SJCRH30 (cell line): ENCODE results near the gene AP2S1. TPM values are rescaled to one million over a fixed set of nuclear protein-coding genes. Genes with fewer than 3 reads are reported as not detected.
"Not testable (repeated sequence)": the region's sequence is repeated elsewhere in the genome, so short reads cannot be mapped to it uniquely, and the experiment has no call there.

Experiments used
- DNase-seq, 2 experiments: peaks; one replicate each; pipeline ENCODE4 v3.0.0-alpha.2; 2015 to 2020
- H3K27ac ChIP-seq: fragments of 250-450 bp; sonication (Bioruptor Pico); 2 replicates; pipeline ENCODE4 v1.5.1; 2020; ENCODE audit warnings: mild to moderate bottlenecking, moderate library complexity
- H3K27me3 ChIP-seq: fragments of 250-450 bp; sonication (Bioruptor Pico); 2 replicates; pipeline ENCODE4 v1.5.1; 2020; ENCODE audit warnings: mild to moderate bottlenecking, moderate library complexity
- H3K36me3 ChIP-seq: fragments of 250-450 bp; sonication (Bioruptor Pico); 2 replicates; pipeline ENCODE4 v1.5.1; 2020; ENCODE audit warnings: mild to moderate bottlenecking, moderate library complexity
- H3K4me1 ChIP-seq: fragments of 250-450 bp; sonication (Bioruptor Pico); 2 replicates; pipeline ENCODE4 v1.5.1; 2020; ENCODE audit warnings: mild to moderate bottlenecking, moderate library complexity
- H3K4me3 ChIP-seq: fragments of 250-450 bp; sonication (Bioruptor Pico); 2 replicates; pipeline ENCODE4 v1.5.1; 2020; ENCODE audit warnings: mild to moderate bottlenecking, moderate library complexity
- H3K9me3 ChIP-seq: fragments of 250-450 bp; sonication (Bioruptor Pico); replicated peaks from 2 replicates; pipeline ENCODE4 v1.5.1; 2020; ENCODE audit warnings: mild to moderate bottlenecking, moderate library complexity
- total RNA-seq: library from RNA; depleted of rRNA; stranded (reverse); fragments of >200 nt; shearing (Covaris generic); gene quantifications from 2 replicates; pipeline ENCODE4 v1.2.3, GENCODE V29; 2014

Gene AP2S1
- total RNA-seq, 1 experiment from 2014 or later: 133 TPM

DNA sequence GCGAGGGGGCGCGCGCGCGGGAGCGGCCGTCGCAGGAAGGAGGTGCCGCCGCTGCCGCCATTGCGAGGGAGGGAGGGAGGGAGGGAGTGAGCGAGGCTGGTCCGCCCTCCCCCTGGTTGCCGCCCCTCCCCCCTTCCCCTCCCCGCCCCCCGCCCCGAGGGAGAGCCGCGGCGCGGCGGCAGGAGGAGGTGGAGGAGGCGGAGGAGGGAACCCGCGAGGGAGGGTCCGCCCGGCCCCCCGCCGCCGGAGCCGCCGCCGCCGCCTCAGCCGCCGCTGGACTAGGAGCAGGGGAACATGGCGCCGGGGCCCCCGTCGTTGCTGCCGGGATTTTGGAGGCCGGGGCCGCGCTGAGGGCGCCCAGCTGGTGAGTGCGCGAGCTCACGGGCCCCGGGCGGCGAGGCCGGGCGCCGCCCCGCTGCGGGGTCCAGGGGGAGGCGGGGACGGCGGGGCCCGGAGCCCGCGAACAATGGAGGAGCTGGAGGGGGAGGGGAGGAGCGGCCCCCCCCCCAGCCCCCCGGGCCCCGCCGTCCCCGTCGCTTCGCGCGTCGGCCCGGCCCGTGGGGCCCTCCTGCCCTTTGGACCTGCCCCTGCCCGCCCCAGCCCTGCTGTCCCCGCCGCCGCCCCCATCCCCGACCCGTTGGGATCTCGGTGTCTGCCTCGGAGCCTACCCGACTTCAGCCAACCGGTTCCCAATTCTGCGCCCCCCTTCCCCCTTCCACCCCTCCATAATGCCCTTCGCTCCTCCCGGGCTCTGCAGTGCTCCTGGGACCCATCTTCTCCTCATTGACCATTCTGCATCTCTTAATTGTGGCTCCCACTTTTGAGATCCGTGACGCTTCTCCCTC, 10.4 kb upstream of the AP2S1 start, which contains the start of gene ARHGAP35:
TSS of gene ARHGAP35 (plus strand) at position 152 of the 845 bp plus-strand sequence. CDS start 57,679 bp downstream, outside the sequence.
- peak within 1 kb of the TSS; percentile 81 for H3K4me3 ChIP-seq
- H3K27ac ChIP-seq: peak within 1 kb of the TSS; percentile 99
- no peaks in the 10 kb centered on the region for H3K36me3 ChIP-seq
- no peaks in the 10 kb centered on the region for H3K9me3 ChIP-seq
- peak; percentile 21 to 94 for DNase-seq
- H3K4me1 ChIP-seq: peaks cover 18% of the 10 kb centered on the region
- H3K27me3 ChIP-seq: no peaks in the 10 kb centered on the region

DNA sequence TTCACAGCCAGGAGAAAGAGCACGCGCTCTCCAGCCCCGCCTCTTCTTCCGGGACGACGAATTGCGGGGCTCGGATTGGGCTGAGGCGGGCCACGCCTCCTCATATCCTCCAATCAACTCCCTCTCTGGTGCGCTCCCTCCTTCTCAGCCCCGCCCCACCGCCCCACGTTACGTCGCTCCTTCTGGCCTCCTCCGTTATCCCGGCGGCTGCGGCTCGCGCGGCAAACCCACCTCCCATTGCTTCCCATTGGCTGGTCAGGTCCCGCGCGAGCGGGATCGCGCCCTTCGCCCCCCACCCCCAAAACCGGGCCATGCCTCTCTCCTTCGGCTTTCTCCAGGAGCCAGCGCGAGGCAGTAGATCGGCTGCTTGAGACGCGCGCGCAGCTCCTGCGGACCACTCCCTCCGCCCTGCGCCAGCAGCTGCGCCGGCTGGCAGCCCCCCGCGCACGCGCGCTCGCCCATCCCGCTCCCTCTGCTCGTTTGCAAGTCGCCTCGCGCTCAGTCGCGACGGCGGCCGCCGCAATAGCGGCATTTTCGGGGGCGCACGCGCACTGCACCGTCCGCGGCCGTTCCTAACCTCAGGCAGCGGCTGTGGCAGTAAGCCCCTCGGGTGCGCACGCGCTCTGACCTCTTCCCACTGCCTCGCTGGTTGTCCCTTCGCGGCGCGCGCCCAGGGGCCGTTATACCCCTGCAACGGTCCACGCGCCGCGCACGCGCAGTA, 9.6 kb upstream of the AP2S1 start:
- Histone ChIP-seq H3K4me1 (peaks cover 18% of the 10 kb centered on the region), H3K27ac (peak overlapping the region; percentile 99), H3K9me3 (no peaks in the 10 kb centered on the region), H3K4me3 (peak overlapping the region; percentile 81), H3K27me3 (no peaks in the 10 kb centered on the region), H3K36me3 (no peaks in the 10 kb centered on the region)
- peak; percentile 99 for DNase-seq

DNA sequence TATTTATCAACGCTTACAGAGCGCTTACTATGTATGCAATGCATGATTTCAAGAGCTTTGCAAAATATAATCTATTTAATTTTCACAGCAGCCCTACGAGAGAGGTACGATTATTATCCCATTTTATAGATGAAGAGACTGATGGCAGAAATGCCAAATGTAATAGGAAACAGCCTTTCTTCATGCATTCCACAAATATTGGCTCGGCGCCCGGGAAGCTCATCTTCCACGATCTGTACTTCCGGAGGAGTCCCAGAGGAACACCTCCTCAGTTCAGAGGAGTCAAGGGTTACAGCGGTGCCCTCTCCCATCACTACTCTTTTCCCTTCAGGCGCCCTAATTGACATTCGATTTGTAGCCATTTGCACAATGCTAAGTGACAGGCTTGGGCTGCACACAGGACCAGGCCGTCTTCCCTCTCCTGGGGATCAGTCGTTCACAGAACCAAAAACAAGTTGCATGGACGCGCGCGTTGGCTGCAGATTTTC, 9.0 kb upstream of the AP2S1 start:
- Histone ChIP-seq H3K4me3 (peak overlapping the region; percentile 81), H3K9me3 (no peaks in the 10 kb centered on the region), H3K4me1 (peaks cover 15% of the 10 kb centered on the region), H3K27me3 (no peaks in the 10 kb centered on the region), H3K36me3 (no peaks in the 10 kb centered on the region), H3K27ac (peak overlapping the region; percentile 99)
- DNase-seq: peak; percentile 95 to 96

DNA sequence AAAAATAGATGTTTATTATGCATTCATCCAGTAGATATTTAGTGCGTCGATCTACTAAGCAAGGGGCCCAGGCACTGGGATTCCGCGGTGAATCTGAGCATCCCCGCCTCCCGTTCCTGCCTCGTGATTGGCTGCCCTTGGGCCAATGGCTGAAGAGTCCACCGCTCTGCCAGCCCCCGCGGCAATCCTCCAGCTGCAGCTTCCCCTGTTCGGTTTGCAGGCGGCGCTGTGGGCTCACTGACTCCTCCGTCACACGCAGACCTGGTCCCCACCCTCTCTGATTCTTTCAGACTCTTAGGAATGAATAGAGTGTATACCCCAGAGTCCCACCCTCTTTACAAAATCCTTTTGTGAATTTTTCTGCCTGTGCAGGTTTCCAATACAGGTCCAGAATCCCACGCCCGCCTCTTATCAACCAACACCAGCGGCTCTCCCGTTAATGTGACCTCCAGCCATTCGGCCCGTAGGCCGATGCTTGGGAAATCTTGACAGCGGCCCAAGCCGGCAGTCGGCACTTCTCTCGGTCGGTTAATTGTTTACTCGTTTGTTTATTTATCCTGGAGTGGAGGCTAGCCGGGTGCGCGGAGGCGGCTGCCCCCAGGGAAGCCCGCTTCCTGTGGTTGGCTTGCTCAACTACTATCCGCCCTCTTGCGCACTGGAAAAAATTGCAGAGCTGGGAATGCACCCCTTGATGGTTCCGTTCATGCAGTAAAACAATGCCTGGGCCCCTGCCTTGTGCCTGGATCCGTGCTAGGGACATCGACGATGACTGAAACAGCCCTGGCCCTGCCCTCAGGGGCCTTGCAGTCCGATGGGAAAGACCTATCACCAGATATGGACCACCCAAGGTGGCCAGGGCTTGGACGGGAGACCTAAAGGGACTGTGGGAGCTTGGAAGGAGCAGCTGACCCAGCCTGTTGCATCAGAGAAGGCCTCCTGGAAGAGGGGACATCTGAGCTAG, 5.7 kb upstream of the AP2S1 start:
- no peaks in the 10 kb centered on the region for H3K27me3 ChIP-seq
- peak overlapping the region; percentile 50 for H3K4me3 ChIP-seq
- DNase-seq: peak; percentile 96
- H3K4me1 ChIP-seq: no peaks in the 10 kb centered on the region
- H3K27ac ChIP-seq: no peak overlapping the region
- H3K36me3 ChIP-seq: no peaks in the 10 kb centered on the region
- no peaks in the 10 kb centered on the region for H3K9me3 ChIP-seq

DNA sequence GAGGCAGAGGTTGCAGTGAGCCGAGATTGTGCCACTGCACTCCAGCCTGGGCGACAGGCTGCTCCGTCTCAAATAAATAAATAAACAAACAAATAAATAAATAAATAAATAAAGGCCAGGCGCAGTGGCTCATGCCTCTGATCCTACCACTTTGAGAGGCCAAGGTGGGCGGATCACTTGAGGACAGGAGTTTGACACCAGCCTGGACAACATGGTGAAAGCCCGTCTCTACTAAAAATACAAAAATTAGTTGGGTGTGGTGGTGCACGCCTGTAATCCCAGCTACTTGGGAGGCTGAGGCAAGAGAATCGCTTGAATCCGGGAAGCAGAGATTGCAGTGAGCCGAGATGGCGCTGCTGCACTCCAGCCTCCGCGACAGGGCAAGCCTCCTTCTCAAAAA, 4.1 kb upstream of the AP2S1 start:
- not testable (repeated sequence) for H3K27ac ChIP-seq, H3K4me1 ChIP-seq, H3K36me3 ChIP-seq, DNase-seq, H3K27me3 ChIP-seq, H3K9me3 ChIP-seq, H3K4me3 ChIP-seq

DNA sequence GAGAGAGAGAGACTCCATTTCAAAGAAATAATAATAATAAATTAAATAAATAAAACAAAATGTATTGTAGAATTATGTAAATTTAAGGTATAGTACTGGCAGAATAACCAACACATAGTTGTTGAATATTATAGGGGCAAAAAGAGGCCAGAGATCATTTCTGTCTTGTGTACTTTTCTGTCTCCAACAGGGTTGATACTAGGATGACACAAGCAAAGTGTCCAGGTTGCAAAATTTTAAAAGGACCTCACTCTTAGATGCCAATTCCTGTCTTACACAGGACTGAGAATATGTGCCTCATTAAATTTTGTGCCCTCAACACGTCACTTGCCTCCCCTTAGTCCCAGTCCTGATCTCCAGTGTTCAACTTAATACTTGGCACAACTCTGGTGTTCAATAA, 2.2 kb upstream of the AP2S1 start:
- Histone ChIP-seq H3K36me3 (0 out of 2 replicates have a peak, but pooled peaks cover under 1% of the 10 kb centered on the region), H3K4me3 (no peak overlapping the region), H3K27me3 (no peaks in the 10 kb centered on the region), H3K9me3 (no peaks in the 10 kb centered on the region), H3K4me1 (peaks cover 7% of the 10 kb centered on the region; the same call in 1 of the 2 replicates), H3K27ac (no peak overlapping the region)
- no peak for DNase-seq

DNA sequence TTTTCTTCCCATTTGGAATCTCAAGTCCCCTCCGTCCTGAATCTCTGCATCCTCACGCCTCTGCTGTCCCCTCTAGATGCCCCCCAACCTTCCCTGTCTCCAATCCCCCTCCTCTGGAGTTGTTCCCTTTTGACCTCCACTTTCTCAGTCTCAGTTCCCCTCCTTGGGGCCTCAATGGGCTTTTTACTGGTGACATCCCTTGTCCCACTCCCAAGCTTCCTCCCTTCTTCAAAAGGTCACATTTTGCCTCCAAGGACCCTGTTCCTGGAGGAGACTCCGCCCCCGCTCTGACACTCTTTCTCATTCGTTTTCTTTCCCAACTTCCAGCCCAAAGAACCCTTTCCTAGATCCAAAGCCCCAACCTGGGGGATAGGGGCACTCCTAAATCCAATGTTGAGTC, 1.0 kb downstream of the AP2S1 start:
- no peaks in the 10 kb centered on the region for H3K9me3 ChIP-seq
- peaks cover 7% of the 10 kb centered on the region; the same call in 1 of the 2 replicates for H3K4me1 ChIP-seq
- peak overlapping the region; percentile 85 for H3K4me3 ChIP-seq
- peak in 1 of 2 experiments; percentile 17 for DNase-seq
- H3K36me3 ChIP-seq: 0 out of 2 replicates have a peak, but pooled peaks cover 3% of the 10 kb centered on the region
- no peaks in the 10 kb centered on the region for H3K27me3 ChIP-seq
- no peak overlapping the region for H3K27ac ChIP-seq

DNA sequence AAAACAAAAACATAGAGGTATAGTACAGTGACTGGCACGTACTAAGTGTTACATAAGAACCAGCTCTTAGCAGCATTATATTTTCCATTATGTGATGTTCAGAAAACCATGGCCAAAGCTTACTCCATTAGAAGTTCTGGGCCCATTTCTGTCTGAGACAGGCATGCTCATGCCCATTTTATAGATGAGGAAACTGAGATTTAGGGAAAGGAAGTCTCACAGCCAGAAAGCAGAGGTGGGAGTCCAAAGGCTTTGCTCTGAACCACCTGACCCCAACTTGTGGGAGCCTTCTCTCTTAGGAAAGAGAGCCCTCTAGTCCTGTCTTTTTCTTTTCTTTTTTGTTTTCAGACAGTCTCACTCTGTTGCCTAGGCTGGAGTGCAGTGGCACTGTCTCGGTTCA, 2.3 kb downstream of the AP2S1 start:
- H3K27me3 ChIP-seq: no peaks in the 10 kb centered on the region
- peaks cover 7% of the 10 kb centered on the region; the same call in 1 of the 2 replicates for H3K4me1 ChIP-seq
- no peak overlapping the region for H3K27ac ChIP-seq
- DNase-seq: no peak
- H3K36me3 ChIP-seq: peaks cover 3% of the 10 kb centered on the region; the same call in 1 of the 2 replicates
- H3K9me3 ChIP-seq: no peaks in the 10 kb centered on the region
- no peak overlapping the region for H3K4me3 ChIP-seq

DNA sequence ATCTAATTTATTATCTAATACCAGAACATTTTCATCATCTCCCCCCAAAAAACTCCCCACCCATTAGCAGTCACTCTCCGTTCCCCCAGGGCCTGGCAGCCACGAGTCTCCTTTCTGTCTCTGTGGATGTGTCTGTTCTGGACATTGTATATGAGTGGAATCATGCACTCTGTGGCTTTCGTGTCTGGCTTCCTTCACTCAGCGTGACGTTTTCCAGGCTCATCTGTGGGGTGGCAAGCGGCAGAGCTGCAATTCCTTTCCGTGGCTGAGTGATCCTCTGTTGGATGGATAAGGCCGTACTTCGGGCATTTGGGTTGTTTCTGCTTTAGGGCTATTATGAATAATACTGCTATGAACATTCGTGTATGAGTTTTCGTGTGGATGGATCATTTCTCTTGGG, 3.1 kb downstream of the AP2S1 start:
- Histone ChIP-seq H3K36me3 (peaks cover 9% of the 10 kb centered on the region), H3K4me3 (no peak overlapping the region), H3K4me1 (peaks cover 7% of the 10 kb centered on the region; the same call in 1 of the 2 replicates), H3K9me3 (no peaks in the 10 kb centered on the region), H3K27me3 (no peaks in the 10 kb centered on the region), H3K27ac (no peak overlapping the region)
- DNase-seq: no peak

DNA sequence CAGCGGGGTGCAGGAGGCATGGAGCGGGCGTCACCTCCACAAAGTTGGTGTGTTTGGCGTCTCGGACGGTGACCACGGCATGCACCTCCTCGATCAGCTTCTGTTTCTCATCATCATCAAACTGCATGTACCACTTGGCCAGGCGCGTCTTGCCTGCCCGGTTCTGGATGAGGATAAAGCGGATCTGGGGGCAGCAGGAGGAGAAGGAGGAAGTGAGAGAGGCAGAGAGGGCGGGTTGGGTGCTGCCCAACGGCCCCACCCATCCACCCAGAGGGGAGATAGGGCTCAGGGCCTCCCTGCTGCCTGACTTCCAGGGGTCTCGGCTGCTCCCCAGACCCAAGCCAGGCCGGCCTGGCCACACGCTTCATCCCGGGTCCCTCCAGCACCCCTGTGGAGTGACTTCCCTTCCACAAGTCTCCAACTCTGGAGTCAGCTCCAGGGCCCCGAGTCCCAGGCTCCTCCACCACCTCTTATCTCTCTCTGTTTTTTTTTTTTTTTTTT, 4.6 kb downstream of the AP2S1 start:
- H3K9me3 ChIP-seq: no peaks in the 10 kb centered on the region
- peaks cover 7% of the 10 kb centered on the region; the same call in 1 of the 2 replicates for H3K4me1 ChIP-seq
- no peak for DNase-seq
- no peaks in the 10 kb centered on the region for H3K27me3 ChIP-seq
- no peak overlapping the region for H3K4me3 ChIP-seq
- no peak overlapping the region for H3K27ac ChIP-seq
- H3K36me3 ChIP-seq: peaks cover 9% of the 10 kb centered on the region

DNA sequence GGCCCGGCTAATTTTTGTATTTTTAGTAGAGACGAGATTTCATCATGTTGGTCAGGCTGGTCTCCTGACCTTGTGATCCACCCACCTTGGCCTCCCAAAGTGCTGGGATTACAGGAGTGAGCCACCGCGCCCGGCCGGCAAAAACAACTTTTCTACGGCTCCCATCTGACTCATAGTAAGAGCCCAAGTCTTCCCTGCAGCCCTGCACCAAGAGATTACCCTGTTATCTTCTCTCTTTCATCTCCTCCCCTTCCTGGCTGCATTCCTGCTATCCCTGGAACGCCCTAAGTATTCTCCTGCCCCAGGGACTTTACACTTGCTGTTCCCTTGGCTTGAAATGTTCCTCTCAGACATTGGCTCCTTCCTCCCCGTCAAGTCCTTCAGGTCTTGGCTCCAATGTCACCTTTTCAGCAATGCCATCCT, 6.6 kb downstream of the AP2S1 start:
- Histone ChIP-seq H3K27me3 (no peaks in the 10 kb centered on the region), H3K4me3 (no peak overlapping the region), H3K4me1 (peaks cover under 1% of the 10 kb centered on the region; the same call in 1 of the 2 replicates), H3K36me3 (peaks cover 12% of the 10 kb centered on the region), H3K27ac (no peak overlapping the region), H3K9me3 (no peaks in the 10 kb centered on the region)
- DNase-seq: no peak

DNA sequence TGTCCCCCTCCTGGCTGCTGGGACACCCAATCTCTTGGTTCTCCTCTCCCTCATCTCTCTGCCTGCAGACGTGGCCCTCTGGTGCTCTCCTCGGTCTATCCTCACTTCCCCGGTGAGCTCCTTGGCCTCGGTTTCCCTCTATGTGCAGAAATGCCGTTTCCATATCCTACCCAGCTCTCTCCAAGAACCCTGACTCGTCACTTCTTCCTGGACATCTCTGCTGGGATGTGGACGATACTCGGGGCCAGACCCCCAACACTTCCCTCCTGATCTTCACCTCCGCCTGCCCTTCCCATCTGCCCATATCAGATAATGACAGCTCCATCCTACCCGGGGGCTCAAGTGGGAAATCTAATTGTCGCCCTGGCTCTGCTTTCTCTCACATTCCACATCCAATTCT, 7.9 kb downstream of the AP2S1 start:
- no peaks in the 10 kb centered on the region for H3K9me3 ChIP-seq
- H3K27me3 ChIP-seq: no peaks in the 10 kb centered on the region
- no peak for DNase-seq
- no peak overlapping the region for H3K4me3 ChIP-seq
- H3K4me1 ChIP-seq: no peaks in the 10 kb centered on the region
- H3K27ac ChIP-seq: no peak overlapping the region
- H3K36me3 ChIP-seq: peaks cover 11% of the 10 kb centered on the region

DNA sequence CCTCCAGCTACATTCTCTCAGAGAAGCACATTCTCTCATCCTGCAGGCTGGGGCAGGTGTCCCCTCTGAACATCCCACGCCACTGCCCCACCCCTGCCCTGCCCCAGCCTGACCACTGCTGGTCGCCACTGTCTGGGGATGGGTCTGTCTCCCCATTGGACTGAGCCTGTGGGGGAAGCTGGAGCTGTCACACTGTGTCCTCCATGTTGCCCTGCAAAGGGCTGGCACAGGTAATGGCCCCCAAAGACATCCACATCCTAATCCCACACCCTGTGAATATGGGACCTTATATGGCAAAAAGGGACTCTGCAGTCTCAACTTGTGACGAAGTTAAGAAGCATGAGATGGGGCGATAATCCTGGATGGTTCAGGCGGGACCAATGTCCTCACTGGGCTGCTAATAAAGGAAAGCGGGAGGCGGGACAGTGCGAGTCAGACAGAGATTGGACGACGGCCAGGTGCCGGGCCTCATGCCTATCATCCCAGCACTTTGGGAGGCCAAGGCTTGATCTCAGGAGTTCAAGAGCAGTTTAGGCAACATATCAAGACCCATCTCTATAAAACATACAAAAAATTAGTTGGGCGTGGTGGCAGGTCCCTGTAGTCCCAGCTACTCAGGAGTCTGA, 9.1 kb downstream of the AP2S1 start:
- no peaks in the 10 kb centered on the region for H3K9me3 ChIP-seq
- H3K4me1 ChIP-seq: no peaks in the 10 kb centered on the region
- no peak for DNase-seq
- no peak overlapping the region for H3K27ac ChIP-seq
- H3K27me3 ChIP-seq: no peaks in the 10 kb centered on the region
- H3K36me3 ChIP-seq: peaks cover 8% of the 10 kb centered on the region
- H3K4me3 ChIP-seq: no peak overlapping the region
